ENCODE measurements around the gene ITGAV.
A peak's percentile ranks its signal among the peaks of the same experiment; 100 is the strongest.

ITGAV gene

GRCh38 chr2:186589612-186590349, at the start of gene ITGAV:
Gene ITGAV, plus strand, starts transcription at chr2:186590056. Its CDS starts 283 bp downstream, at chr2:186590339.
- Histone ChIP-seq H3K9me3 (ENCODE audit: control insufficient read depth in 2 of 2, low read length in 2 of 2) (no peaks in the 10 kb centered on the region), H3K9ac (ENCODE audit: low read length in 2 of 2) (peak within 1 kb of the TSS; percentile 89 to 98), H3K27me3 (ENCODE audit: control insufficient read depth in 1 of 2, insufficient read depth in 2 of 2, low read length in 2 of 2) (no peaks in the 10 kb centered on the region), H3K4me1 (ENCODE audit: control insufficient read depth, insufficient read depth, low read length) (peaks cover 7% of the 10 kb centered on the region), H3K4me3 (ENCODE audit: low read length in 2 of 2) (peak within 1 kb of the TSS; percentile 91 to 99), H3K27ac (ENCODE audit: low read length) (peak within 1 kb of the TSS; percentile 83), H3K36me3 (ENCODE audit: control insufficient read depth in 2 of 2, insufficient read depth in 2 of 2, low read length in 2 of 2) (no peaks in the 10 kb centered on the region)

GRCh38 chr2:186540941-186541340, 48.9 kb upstream of the ITGAV start:
- no peak overlapping the region for H3K9ac ChIP-seq (ENCODE audit: low read length in 2 of 2)
- H3K27me3 ChIP-seq (ENCODE audit: control insufficient read depth in 1 of 2, insufficient read depth in 2 of 2, low read length in 2 of 2) = no peaks in the 10 kb centered on the region
- H3K4me3 ChIP-seq (ENCODE audit: low read length in 2 of 2) = no peak overlapping the region
- H3K27ac ChIP-seq (ENCODE audit: low read length) = no peak overlapping the region
- H3K4me1 ChIP-seq (ENCODE audit: control insufficient read depth, insufficient read depth, low read length) = no peaks in the 10 kb centered on the region
- no peaks in the 10 kb centered on the region for H3K36me3 ChIP-seq (ENCODE audit: control insufficient read depth in 2 of 2, insufficient read depth in 2 of 2, low read length in 2 of 2)
- no peaks in the 10 kb centered on the region for H3K9me3 ChIP-seq (ENCODE audit: control insufficient read depth in 2 of 2, low read length in 2 of 2)

GRCh38 chr2:186542002-186542401, 47.9 kb upstream of the ITGAV start:
- Histone ChIP-seq H3K4me3 (ENCODE audit: low read length in 2 of 2) (no peak overlapping the region), H3K36me3 (ENCODE audit: control insufficient read depth in 2 of 2, insufficient read depth in 2 of 2, low read length in 2 of 2) (no peaks in the 10 kb centered on the region), H3K9ac (ENCODE audit: low read length in 2 of 2) (no peak overlapping the region), H3K9me3 (ENCODE audit: control insufficient read depth in 2 of 2, low read length in 2 of 2) (no peaks in the 10 kb centered on the region), H3K4me1 (ENCODE audit: control insufficient read depth, insufficient read depth, low read length) (no peaks in the 10 kb centered on the region), H3K27ac (ENCODE audit: low read length) (no peak overlapping the region), H3K27me3 (ENCODE audit: control insufficient read depth in 1 of 2, insufficient read depth in 2 of 2, low read length in 2 of 2) (no peaks in the 10 kb centered on the region)

- peak overlapping the region in 1 of 2 donors; percentile 33 for H3K9ac ChIP-seq (ENCODE audit: low read length in 2 of 2)
- no peaks in the 10 kb centered on the region for H3K4me1 ChIP-seq (ENCODE audit: control insufficient read depth, insufficient read depth, low read length)
- H3K27ac ChIP-seq (ENCODE audit: low read length) = peak overlapping the region; percentile 50
- H3K4me3 ChIP-seq (ENCODE audit: low read length in 2 of 2) = no peak overlapping the region
- no peaks in the 10 kb centered on the region for H3K36me3 ChIP-seq (ENCODE audit: control insufficient read depth in 2 of 2, insufficient read depth in 2 of 2, low read length in 2 of 2)
- H3K9me3 ChIP-seq (ENCODE audit: control insufficient read depth in 2 of 2, low read length in 2 of 2) = no peaks in the 10 kb centered on the region
- H3K27me3 ChIP-seq (ENCODE audit: control insufficient read depth in 1 of 2, insufficient read depth in 2 of 2, low read length in 2 of 2) = no peaks in the 10 kb centered on the region
These were observed 46.2 kb upstream of the ITGAV start for GRCh38 chr2:186543561-186544131.

GRCh38 chr2:186544255-186544675, 45.6 kb upstream of the ITGAV start:
- no peaks in the 10 kb centered on the region for H3K9me3 ChIP-seq (ENCODE audit: control insufficient read depth in 2 of 2, low read length in 2 of 2)
- H3K27ac ChIP-seq (ENCODE audit: low read length) = peak overlapping the region; percentile 50
- peak overlapping the region in 1 of 2 donors; percentile 33 for H3K9ac ChIP-seq (ENCODE audit: low read length in 2 of 2)
- no peaks in the 10 kb centered on the region for H3K27me3 ChIP-seq (ENCODE audit: control insufficient read depth in 1 of 2, insufficient read depth in 2 of 2, low read length in 2 of 2)
- H3K36me3 ChIP-seq (ENCODE audit: control insufficient read depth in 2 of 2, insufficient read depth in 2 of 2, low read length in 2 of 2) = no peaks in the 10 kb centered on the region
- H3K4me3 ChIP-seq (ENCODE audit: low read length in 2 of 2) = no peak overlapping the region
- no peaks in the 10 kb centered on the region for H3K4me1 ChIP-seq (ENCODE audit: control insufficient read depth, insufficient read depth, low read length)

GRCh38 chr2:186546846-186547245, 43.0 kb upstream of the ITGAV start:
- Histone ChIP-seq H3K36me3 (ENCODE audit: control insufficient read depth in 2 of 2, insufficient read depth in 2 of 2, low read length in 2 of 2) (no peaks in the 10 kb centered on the region), H3K4me1 (ENCODE audit: control insufficient read depth, insufficient read depth, low read length) (no peaks in the 10 kb centered on the region), H3K27ac (ENCODE audit: low read length) (no peak overlapping the region), H3K27me3 (ENCODE audit: control insufficient read depth in 1 of 2, insufficient read depth in 2 of 2, low read length in 2 of 2) (no peaks in the 10 kb centered on the region), H3K9ac (ENCODE audit: low read length in 2 of 2) (no peak overlapping the region), H3K9me3 (ENCODE audit: control insufficient read depth in 2 of 2, low read length in 2 of 2) (no peaks in the 10 kb centered on the region), H3K4me3 (ENCODE audit: low read length in 2 of 2) (no peak overlapping the region)

GRCh38 chr2:186551323-186552050, 38.4 kb upstream of the ITGAV start:
- Histone ChIP-seq H3K27ac (ENCODE audit: low read length) (no peak overlapping the region), H3K4me1 (ENCODE audit: control insufficient read depth, insufficient read depth, low read length) (no peaks in the 10 kb centered on the region), H3K36me3 (ENCODE audit: control insufficient read depth in 2 of 2, insufficient read depth in 2 of 2, low read length in 2 of 2) (no peaks in the 10 kb centered on the region), H3K9ac (ENCODE audit: low read length in 2 of 2) (no peak overlapping the region), H3K27me3 (ENCODE audit: control insufficient read depth in 1 of 2, insufficient read depth in 2 of 2, low read length in 2 of 2) (no peaks in the 10 kb centered on the region), H3K4me3 (ENCODE audit: low read length in 2 of 2) (no peak overlapping the region), H3K9me3 (ENCODE audit: control insufficient read depth in 2 of 2, low read length in 2 of 2) (no peaks in the 10 kb centered on the region)

- H3K36me3 ChIP-seq (ENCODE audit: control insufficient read depth in 2 of 2, insufficient read depth in 2 of 2, low read length in 2 of 2) = no peaks in the 10 kb centered on the region
- H3K4me1 ChIP-seq (ENCODE audit: control insufficient read depth, insufficient read depth, low read length) = no peaks in the 10 kb centered on the region
- no peak overlapping the region for H3K9ac ChIP-seq (ENCODE audit: low read length in 2 of 2)
- no peaks in the 10 kb centered on the region for H3K27me3 ChIP-seq (ENCODE audit: control insufficient read depth in 1 of 2, insufficient read depth in 2 of 2, low read length in 2 of 2)
- no peak overlapping the region for H3K27ac ChIP-seq (ENCODE audit: low read length)
- H3K9me3 ChIP-seq (ENCODE audit: control insufficient read depth in 2 of 2, low read length in 2 of 2) = no peaks in the 10 kb centered on the region
- no peak overlapping the region for H3K4me3 ChIP-seq (ENCODE audit: low read length in 2 of 2)
These were observed 35.4 kb upstream of the ITGAV start for GRCh38 chr2:186554429-186554828.

GRCh38 chr2:186554850-186555671, 34.8 kb upstream of the ITGAV start:
- no peak overlapping the region for H3K27ac ChIP-seq (ENCODE audit: low read length)
- H3K4me3 ChIP-seq (ENCODE audit: low read length in 2 of 2) = no peak overlapping the region
- no peaks in the 10 kb centered on the region for H3K4me1 ChIP-seq (ENCODE audit: control insufficient read depth, insufficient read depth, low read length)
- H3K36me3 ChIP-seq (ENCODE audit: control insufficient read depth in 2 of 2, insufficient read depth in 2 of 2, low read length in 2 of 2) = no peaks in the 10 kb centered on the region
- H3K27me3 ChIP-seq (ENCODE audit: control insufficient read depth in 1 of 2, insufficient read depth in 2 of 2, low read length in 2 of 2) = no peaks in the 10 kb centered on the region
- no peaks in the 10 kb centered on the region for H3K9me3 ChIP-seq (ENCODE audit: control insufficient read depth in 2 of 2, low read length in 2 of 2)
- H3K9ac ChIP-seq (ENCODE audit: low read length in 2 of 2) = no peak overlapping the region

- no peak overlapping the region for H3K4me3 ChIP-seq (ENCODE audit: low read length in 2 of 2)
- no peak overlapping the region for H3K27ac ChIP-seq (ENCODE audit: low read length)
- no peaks in the 10 kb centered on the region for H3K4me1 ChIP-seq (ENCODE audit: control insufficient read depth, insufficient read depth, low read length)
- H3K9ac ChIP-seq (ENCODE audit: low read length in 2 of 2) = no peak overlapping the region
- H3K27me3 ChIP-seq (ENCODE audit: control insufficient read depth in 1 of 2, insufficient read depth in 2 of 2, low read length in 2 of 2) = no peaks in the 10 kb centered on the region
- H3K9me3 ChIP-seq (ENCODE audit: control insufficient read depth in 2 of 2, low read length in 2 of 2) = no peaks in the 10 kb centered on the region
- no peaks in the 10 kb centered on the region for H3K36me3 ChIP-seq (ENCODE audit: control insufficient read depth in 2 of 2, insufficient read depth in 2 of 2, low read length in 2 of 2)
These were observed 31.2 kb upstream of the ITGAV start for GRCh38 chr2:186558512-186559276.

All from stomach smooth muscle (tissue), 2 donors.